Gastrocnemius medialis (tissue), 4 donors: Measurements from ENCODE around the gene PLD2. TPM values are rescaled to one million over a fixed set of nuclear protein-coding genes. Genes with fewer than 3 reads are reported as not detected.

Experiments used
- ATAC-seq, 2 donors: fragments of 150-250 bp; one replicate each; pipeline ENCODE4 v1.9.1; 2016
- DNase-seq, 2 donors: peaks; one replicate each; pipeline ENCODE4 v3.0.0-alpha.2; 2019
- H3K27ac ChIP-seq, 4 donors: fragments of 200-600 bp; sonication (generic); 1 replicate in 1 of 4; 2 replicates in 3 of 4; pipeline ENCODE4 v1.5.1; 2016 to 2018; ENCODE audit warnings: mild to moderate bottlenecking in 2 of 4, moderate library complexity in 1 of 4
- H3K27me3 ChIP-seq, 3 donors: fragments of 200-600 bp; sonication (generic) in 2 of 3; 1 replicate in 1 of 3; 2 replicates in 2 of 3; pipeline versions ENCODE4 v1.5.1 to v1.6.0; 2016 to 2019; ENCODE audit warnings: mild to moderate bottlenecking in 1 of 3, moderate library complexity in 1 of 3
- H3K36me3 ChIP-seq, 2 donors: fragments of 200-600 bp; sonication (generic) in 1 of 2; one replicate each; pipeline ENCODE4 v1.5.1; 2017 to 2018
- H3K4me1 ChIP-seq, 2 donors: fragments of 200-600 bp; sonication (generic) in 1 of 2; one replicate each; pipeline ENCODE4 v1.5.1; 2016 to 2017; ENCODE audit warnings: mild to moderate bottlenecking in 2 of 2
- H3K4me3 ChIP-seq, 4 donors: fragments of 200-600 bp; sonication (generic) in 3 of 4; 1 replicate in 1 of 4; 2 replicates in 3 of 4; pipeline ENCODE4 v1.5.1; 2016 to 2019; ENCODE audit warnings: mild to moderate bottlenecking in 2 of 4
- H3K9me3 ChIP-seq, 3 donors: fragments of 200-600 bp; sonication (generic) in 2 of 3; 1 replicate in 1 of 3; 2 replicates in 2 of 3; pipeline ENCODE4 v1.5.1; 2016 to 2019
- CTCF ChIP-seq, 5 experiments: fragments of 450-650 bp in 3 of 5; fragments of 200-600 bp in 2 of 5; sonication (generic) in 2 of 5; IDR thresholded peaks in 4 of 5; conservative IDR thresholded peaks in 1 of 5; 1 replicate in 4 of 5; 2 replicates in 1 of 5; pipeline ENCODE4 v1.5.1; 2016 to 2019; ENCODE audit warnings: antibody characterized with exemption in 5 of 5, mild to moderate bottlenecking in 3 of 5, moderate library complexity in 3 of 5
- POLR2A ChIP-seq, 2 donors: fragments of 450-650 bp; IDR thresholded peaks; one replicate each; pipeline ENCODE4 v1.6.1; 2017; ENCODE audit warnings: antibody characterized with exemption in 2 of 2, mild to moderate bottlenecking in 2 of 2, moderate library complexity in 2 of 2
- in situ Hi-C, 4 donors: fragments of 200-750 bp; cut with MboI; loops; one replicate each; pipeline versions ENCODE4 v1.15.0 to v1.8.0; 2017; ENCODE audit warnings: low sequenced_read_pairs in 4 of 4
- intact Hi-C: fragments of 100-400 bp; cut with DNase I; formaldehyde crosslinking; loops from one replicate; pipeline ENCODE4 v1.15.1; 2023; ENCODE audit warnings: low total_unique reads
- total RNA-seq, 4 donors: library from RNA; depleted of rRNA; stranded (reverse); fragments of >200 nt; gene quantifications; one replicate each; pipeline versions ENCODE4 v1.1.0 to v1.2.3, GENCODE V29; 2016

The PLD2 gene
- total RNA-seq, 4 donors from 2014 or later, result 2.8 to 5.8 (median 4.2) TPM

GRCh38 chr17:4789701-4789950, 17.3 kb upstream of the PLD2 start:
- in situ Hi-C loops, result loop anchor here (5.0 to 25.0 kb wide), 4 partner anchors 55 to 98 kb away; partner anchors contain the start of genes C17orf107 (in 2 of the 4), CXCL16 (in 1 of the 4), MED11 (in 1 of the 4) and ZMYND15 (in 1 of the 4)
- DNase-seq (no peak), ATAC-seq (peak in 1 of 2 donors; percentile 18)
- TF ChIP-seq POLR2A (IDR thresholded peaks at IDR 0.05) (no peak), CTCF (IDR thresholded peaks at IDR 0.05 in 4 of 5, conservative IDR thresholded peaks at IDR 0.05 in 1 of 5) (no peak)
- H3K4me3 ChIP-seq, result peak overlapping the region; percentile 63 to 81 (median 68)
- intact Hi-C loops, result no loop called here
- no peaks in the 10 kb centered on the region for H3K9me3 ChIP-seq
- H3K36me3 ChIP-seq, result no peaks in the 10 kb centered on the region
- H3K4me1 ChIP-seq, result peaks cover 36 to 44% of the 10 kb centered on the region in 2 donors
- peak overlapping the region; percentile 91 to 97 (median 95) for H3K27ac ChIP-seq
- peaks cover 9 to 23% (median 17%) of the 10 kb centered on the region in 3 donors for H3K27me3 ChIP-seq

- peak; percentile 83 to 88 for TF ChIP-seq POLR2A (IDR thresholded peaks at IDR 0.05)
- TF ChIP-seq CTCF (IDR thresholded peaks at IDR 0.05 in 4 of 5, conservative IDR thresholded peaks at IDR 0.05 in 1 of 5), result peak; percentile 68 to 93 (median 90)
- H3K9me3 ChIP-seq, result no peaks in the 10 kb centered on the region
- ATAC-seq (peak; percentile 92 to 94), DNase-seq (peak; percentile 63 to 78)
- intact Hi-C loops, result loop anchor here (1.0 to 10.0 kb wide), 4 partner anchors 17 to 215 kb away; partner anchors contain the start of genes MED11, MINK1 and PLD2
- H3K4me3 ChIP-seq, result peak overlapping the region; percentile 63 to 81 (median 68)
- in situ Hi-C loops, result loop anchor here (5.0 to 25.0 kb wide), 4 partner anchors 55 to 97 kb away; partner anchors contain the start of genes C17orf107 (in 2 of the 4), CXCL16 (in 1 of the 4), MED11 (in 1 of the 4) and ZMYND15 (in 1 of the 4)
- no peaks in the 10 kb centered on the region for H3K36me3 ChIP-seq
- H3K27ac ChIP-seq, result peak overlapping the region; percentile 91 to 97 (median 95)
- H3K27me3 ChIP-seq, result peaks cover 7 to 19% (median 13%) of the 10 kb centered on the region in 3 donors
- peaks cover 36 to 43% of the 10 kb centered on the region in 2 donors for H3K4me1 ChIP-seq
These were observed 16.8 kb upstream of the PLD2 start for GRCh38 chr17:4789951-4790704.

GRCh38 chr17:4790705-4791088, 16.3 kb upstream of the PLD2 start:
- in situ Hi-C loops, result loop anchor here in 2 of 4 donors (25.0 kb wide), 1 partner anchor 97 kb away; the partner anchor contains the start of gene C17orf107 (in 2 of the 2)
- no peak for ATAC-seq

GRCh38 chr17:4795168-4795567, 11.8 kb upstream of the PLD2 start:
- Histone ChIP-seq H3K4me1 (peaks cover 10 to 15% of the 10 kb centered on the region in 2 donors), H3K27me3 (no peaks in the 10 kb centered on the region), H3K27ac (peak overlapping the region in 3 of 4 donors; percentile 86 to 95 (median 93)), H3K4me3 (peak overlapping the region in 2 of 4 donors; percentile 88 to 96), H3K9me3 (no peaks in the 10 kb centered on the region), H3K36me3 (peaks cover 0 to 25% of the 10 kb centered on the region in 2 donors)
- DNase-seq (no peak), ATAC-seq (no peak)
- in situ Hi-C loops (loop anchor here in 2 of 4 donors (25.0 kb wide), 1 partner anchor 92 kb away; the partner anchor contains the start of gene C17orf107 (in 2 of the 2)), intact Hi-C loops (loop anchor here (10.0 kb wide), 1 partner anchor 220 kb away; no protein-coding TSS in a partner anchor)
- TF ChIP-seq CTCF (IDR thresholded peaks at IDR 0.05 in 4 of 5, conservative IDR thresholded peaks at IDR 0.05 in 1 of 5), result no peak
- TF ChIP-seq POLR2A (IDR thresholded peaks at IDR 0.05), result no peak

More at GRCh38 chr17:4790705-4791088, 16.3 kb upstream of the PLD2 start:
- Histone ChIP-seq H3K36me3 (no peaks in the 10 kb centered on the region), H3K9me3 (no peaks in the 10 kb centered on the region), H3K27ac (peak overlapping the region; percentile 91 to 97 (median 95)), H3K4me1 (peaks cover 32 to 41% of the 10 kb centered on the region in 2 donors), H3K4me3 (peak overlapping the region; percentile 63 to 81 (median 68)), H3K27me3 (peaks cover 2 to 14% (median 7%) of the 10 kb centered on the region in 3 donors)
- DNase-seq, result no peak
- intact Hi-C loops, result loop anchor here (1.0 to 10.0 kb wide), 4 partner anchors 17 to 216 kb away; partner anchors contain the start of genes MED11, MINK1 and PLD2
- TF ChIP-seq POLR2A (IDR thresholded peaks at IDR 0.05), result no peak
- TF ChIP-seq CTCF (IDR thresholded peaks at IDR 0.05 in 4 of 5, conservative IDR thresholded peaks at IDR 0.05 in 1 of 5), result no peak
